PFSK-1 (cell line): ENCODE measurements around the gene BRINP2.

Source experiments
- FOXP2 ChIP-seq: optimal IDR thresholded peaks from 2 replicates; pipeline ENCODE3; 2011; ENCODE audit warnings: borderline replicate concordance, control low read depth, inconsistent platforms; ENCODE audit not compliant: insufficient read depth; ENCODE audit errors: extremely low read length, extremely low read depth
- POLR2AphosphoS5 ChIP-seq: IDR thresholded peaks from 2 replicates; pipeline ENCODE4 v1.6.1; 2012; ENCODE audit warnings: low read depth, mild to moderate bottlenecking, control low read depth, low read length, moderate library complexity
- REST ChIP-seq, 2 experiments: IDR thresholded peaks; 2 replicates each; pipeline versions ENCODE4 v1.6.1 to v1.8.0; 2011 to 2012; ENCODE audit warnings: low read depth in 2 of 2, low read length in 2 of 2, control low read depth in 1 of 2, inconsistent platforms in 1 of 2, mild to moderate bottlenecking in 1 of 2, moderate library complexity in 1 of 2; ENCODE audit not compliant: insufficient read depth in 1 of 2
- SIN3A ChIP-seq: IDR thresholded peaks from 2 replicates; pipeline ENCODE4 v1.6.1; 2012; ENCODE audit warnings: mild to moderate bottlenecking, low read length, moderate library complexity, borderline replicate concordance; ENCODE audit not compliant: insufficient read depth
- TAF1 ChIP-seq: IDR thresholded peaks from 2 replicates; pipeline ENCODE4 v1.6.1; 2012; ENCODE audit warnings: low read length, control low read depth, borderline replicate concordance; ENCODE audit not compliant: insufficient read depth

GRCh38 chr1:177138347-177138746 is 32.4 kb upstream of the BRINP2 start:
- TF ChIP-seq TAF1 (no peak), POLR2AphosphoS5 (no peak), SIN3A (no peak), REST (IDR thresholded peaks at IDR 0.05; ENCODE audit: insufficient read depth in 1 of 2, low read depth in 2 of 2, low read length in 2 of 2) (no peak), FOXP2 (no peak)
